BE2C (cell line): ENCODE results near the gene VTN.

ENCODE experiments used
- DNase-seq: peaks from one replicate; pipeline ENCODE4 v3.0.0-alpha.2; 2020
- H3K27me3 ChIP-seq: fragments of 250-450 bp; sonication (Bioruptor Pico); 2 replicates; pipeline ENCODE4 v1.5.1; 2020; ENCODE audit warnings: mild to moderate bottlenecking
- H3K36me3 ChIP-seq: fragments of 250-450 bp; sonication (Bioruptor Pico); 2 replicates; pipeline ENCODE4 v1.5.1; 2020; ENCODE audit warnings: mild to moderate bottlenecking
- H3K4me1 ChIP-seq: fragments of 250-450 bp; sonication (Bioruptor Pico); 2 replicates; pipeline ENCODE4 v1.5.1; 2020
- H3K4me3 ChIP-seq: 2 replicates; pipeline ENCODE4 v1.5.1; 2011; ENCODE audit warnings: low read depth, low read length
- H3K9me3 ChIP-seq: fragments of 250-450 bp; sonication (Bioruptor Pico); 2 replicates; pipeline ENCODE4 v1.5.1; 2020
- CTCF ChIP-seq: IDR thresholded peaks from 2 replicates; pipeline ENCODE4 v1.5.1; 2012; ENCODE audit warnings: mild to moderate bottlenecking, low read depth, low read length

Gene VTN

GRCh38 chr17:28404007-28404406, 33.9 kb upstream of the VTN start:
- no peak overlapping the region for H3K4me3 ChIP-seq
- H3K4me1 ChIP-seq, result no peaks in the 10 kb centered on the region
- no peak for DNase-seq
- H3K27me3 ChIP-seq, result no peaks in the 10 kb centered on the region
- no peak for TF ChIP-seq CTCF
- no peaks in the 10 kb centered on the region for H3K36me3 ChIP-seq
- no peaks in the 10 kb centered on the region for H3K9me3 ChIP-seq

- no peak for TF ChIP-seq CTCF
- Histone ChIP-seq H3K4me1 (no peaks in the 10 kb centered on the region), H3K4me3 (no peak overlapping the region), H3K9me3 (no peaks in the 10 kb centered on the region), H3K27me3 (no peaks in the 10 kb centered on the region), H3K36me3 (no peaks in the 10 kb centered on the region)
- no peak for DNase-seq
Observed at GRCh38 chr17:28402844-28403243, 32.7 kb upstream of the VTN start.

GRCh38 chr17:28402224-28402630, 32.1 kb upstream of the VTN start:
- no peaks in the 10 kb centered on the region for H3K36me3 ChIP-seq
- no peak for DNase-seq
- no peak overlapping the region for H3K4me3 ChIP-seq
- no peaks in the 10 kb centered on the region for H3K27me3 ChIP-seq
- no peaks in the 10 kb centered on the region for H3K4me1 ChIP-seq
- no peak for TF ChIP-seq CTCF
- H3K9me3 ChIP-seq, result no peaks in the 10 kb centered on the region

- Histone ChIP-seq H3K36me3 (no peaks in the 10 kb centered on the region), H3K27me3 (no peaks in the 10 kb centered on the region), H3K4me3 (no peak overlapping the region), H3K4me1 (no peaks in the 10 kb centered on the region), H3K9me3 (no peaks in the 10 kb centered on the region)
- DNase-seq, result no peak
- no peak for TF ChIP-seq CTCF
Observed at GRCh38 chr17:28399808-28400207, 29.7 kb upstream of the VTN start.

GRCh38 chr17:28398280-28398981, 28.3 kb upstream of the VTN start:
- Histone ChIP-seq H3K9me3 (no peaks in the 10 kb centered on the region), H3K36me3 (peaks cover 2% of the 10 kb centered on the region; the same call in 1 of the 2 replicates), H3K4me3 (no peak overlapping the region), H3K27me3 (no peaks in the 10 kb centered on the region), H3K4me1 (no peaks in the 10 kb centered on the region)
- no peak for DNase-seq
- no peak for TF ChIP-seq CTCF

GRCh38 chr17:28397687-28398279, 27.7 kb upstream of the VTN start:
- H3K36me3 ChIP-seq, result peaks cover 2% of the 10 kb centered on the region; the same call in 1 of the 2 replicates
- no peaks in the 10 kb centered on the region for H3K9me3 ChIP-seq
- H3K4me3 ChIP-seq, result no peak overlapping the region
- no peak for DNase-seq
- no peak for TF ChIP-seq CTCF
- no peaks in the 10 kb centered on the region for H3K4me1 ChIP-seq
- H3K27me3 ChIP-seq, result no peaks in the 10 kb centered on the region
